GM12801 (cell line): ENCODE results near the gene FURIN.

Experiments used
- CTCF ChIP-seq: IDR thresholded peaks from one replicate; pipeline ENCODE4 v1.5.1; 2011; ENCODE audit warnings: control low read depth; ENCODE audit not compliant: insufficient read length; ENCODE audit errors: extremely low read depth

The FURIN gene

GRCh38 chr15:90855139-90855538 lies 13.2 kb upstream of the FURIN start:
- TF ChIP-seq CTCF = no peak

GRCh38 chr15:90857337-90857736 lies 11.1 kb upstream of the FURIN start:
- TF ChIP-seq CTCF = no peak

GRCh38 chr15:90857883-90858443 lies 10.4 kb upstream of the FURIN start:
- TF ChIP-seq CTCF = no peak

- TF ChIP-seq CTCF = no peak
Observed at GRCh38 chr15:90859234-90860131, 8.9 kb upstream of the FURIN start.

- TF ChIP-seq CTCF = no peak
Observed at GRCh38 chr15:90860450-90860849, 7.9 kb upstream of the FURIN start.

GRCh38 chr15:90860942-90861675 lies 7.3 kb upstream of the FURIN start:
- TF ChIP-seq CTCF = no peak

- TF ChIP-seq CTCF = no peak
Observed at GRCh38 chr15:90862487-90862886, 5.9 kb upstream of the FURIN start.
